ENCODE results near the gene ZFYVE26.
"Not testable (repeated sequence)": the region's sequence is repeated elsewhere in the genome, so short reads cannot be mapped to it uniquely, and the experiment has no call there.

The ZFYVE26 gene

DNA sequence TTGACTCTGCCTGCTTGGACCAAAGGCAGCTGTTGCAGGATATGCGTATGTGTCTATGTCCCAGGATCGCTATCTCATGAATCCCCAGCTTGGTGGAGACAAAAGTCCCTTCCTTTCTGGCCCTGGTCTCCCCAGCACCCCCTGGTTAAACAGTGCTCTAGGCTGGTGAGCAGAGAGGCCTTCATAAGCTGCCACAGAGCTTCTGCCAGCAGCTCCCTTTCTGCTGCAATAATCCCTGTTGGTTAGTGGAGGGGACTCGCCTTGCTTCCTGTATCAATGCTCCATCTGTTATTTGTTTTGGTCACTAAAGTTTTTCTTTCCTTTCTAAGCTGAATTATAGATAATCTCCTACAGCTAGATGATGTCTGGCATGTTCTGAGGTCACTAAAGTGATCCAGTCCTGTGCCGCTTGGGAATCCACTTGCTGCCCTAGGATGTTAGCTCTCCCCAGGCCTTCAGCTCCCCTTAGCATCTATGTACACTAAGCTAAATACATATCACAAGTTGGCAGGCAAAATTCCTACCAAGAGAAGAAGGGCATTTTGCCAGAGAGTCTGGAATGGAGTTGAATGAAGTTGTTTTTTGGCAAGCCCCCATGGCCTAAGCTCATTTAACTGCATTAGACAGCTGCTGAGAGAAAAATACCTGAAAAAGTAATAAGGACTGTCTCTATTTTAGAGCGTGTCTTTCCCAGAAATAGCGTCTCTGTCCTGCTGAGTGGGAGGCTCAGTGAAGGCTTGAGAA lies 66.9 kb downstream of the ZFYVE26 start:
- no peak for DNase-seq

GRCh38 chr14:67748312-67748711 lies 68.1 kb downstream of the ZFYVE26 start:
- no peak for DNase-seq

GRCh38 chr14:67746927-67747326 lies 69.5 kb downstream of the ZFYVE26 start:
- no peak for DNase-seq

GRCh38 chr14:67744046-67744445 lies 72.3 kb downstream of the ZFYVE26 start:
- DNase-seq, result no peak

DNA sequence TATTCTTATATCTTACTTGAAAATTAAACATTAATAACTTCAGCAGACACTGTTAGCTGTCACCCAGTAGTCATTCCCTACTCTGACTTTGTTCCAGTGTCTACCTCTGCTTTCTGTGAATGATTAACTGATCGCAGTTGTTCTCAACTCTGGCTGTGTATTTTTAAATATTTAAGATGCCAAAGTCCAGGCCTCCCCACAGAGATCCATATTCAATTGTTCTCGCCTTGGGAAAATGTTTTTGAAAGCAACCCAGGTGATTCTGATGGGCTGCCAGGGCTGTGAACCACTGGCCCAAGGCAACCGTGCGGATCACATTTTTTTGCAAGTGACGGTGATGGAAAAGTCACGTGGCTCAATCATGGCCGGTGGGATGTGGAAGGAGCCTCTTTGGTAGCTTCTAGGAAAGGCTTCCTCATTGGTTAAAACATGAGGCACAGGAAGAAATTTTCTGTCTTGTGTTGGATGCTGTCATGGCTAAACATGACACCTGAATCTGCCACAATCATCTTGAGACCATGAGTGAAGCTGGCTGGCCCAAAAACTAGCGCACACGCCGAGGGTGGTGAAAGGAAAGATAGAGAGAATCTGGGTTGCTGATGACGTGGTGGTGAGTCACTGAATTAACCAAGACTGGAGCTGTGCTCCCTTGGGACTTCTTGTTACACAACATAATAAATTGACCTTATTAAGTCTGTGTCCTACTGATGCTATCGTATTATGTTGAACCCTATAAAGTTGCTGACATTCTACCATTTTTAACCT lies 77.5 kb downstream of the ZFYVE26 start:
- no peak for DNase-seq

GRCh38 chr14:67736771-67737170 lies 79.6 kb downstream of the ZFYVE26 start:
- no peak for DNase-seq

GRCh38 chr14:67735336-67736147 lies 80.8 kb downstream of the ZFYVE26 start:
- DNase-seq, result no peak

- no peak for DNase-seq
Measured at GRCh38 chr14:67734675-67735074, 81.7 kb downstream of the ZFYVE26 start.

GRCh38 chr14:67733616-67734015 lies 82.8 kb downstream of the ZFYVE26 start:
- no peak for DNase-seq

GRCh38 chr14:67729072-67729885 lies 87.1 kb downstream of the ZFYVE26 start:
- no peak for DNase-seq

DNA sequence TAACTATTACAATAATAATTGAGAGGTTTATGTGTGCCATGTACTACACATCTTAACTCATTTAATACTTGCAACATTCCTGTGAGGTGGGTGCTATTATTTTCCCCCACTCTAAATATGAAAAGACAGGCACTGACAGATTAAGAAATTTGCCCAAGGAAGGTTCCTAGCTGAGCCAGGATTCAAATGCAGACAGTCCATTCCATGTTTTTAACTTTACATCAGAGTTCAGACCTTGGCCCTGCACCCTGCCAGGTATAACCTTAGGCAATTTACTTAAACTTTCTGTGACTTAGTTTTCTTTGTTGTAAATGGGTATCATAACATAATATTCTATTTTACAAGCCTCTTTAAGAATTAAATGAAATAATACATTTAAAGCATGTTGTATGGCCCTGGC lies 88.1 kb downstream of the ZFYVE26 start:
- no peak for DNase-seq

- DNase-seq, result no peak
Measured at GRCh38 chr14:67727361-67727760, 89.0 kb downstream of the ZFYVE26 start.

DNA sequence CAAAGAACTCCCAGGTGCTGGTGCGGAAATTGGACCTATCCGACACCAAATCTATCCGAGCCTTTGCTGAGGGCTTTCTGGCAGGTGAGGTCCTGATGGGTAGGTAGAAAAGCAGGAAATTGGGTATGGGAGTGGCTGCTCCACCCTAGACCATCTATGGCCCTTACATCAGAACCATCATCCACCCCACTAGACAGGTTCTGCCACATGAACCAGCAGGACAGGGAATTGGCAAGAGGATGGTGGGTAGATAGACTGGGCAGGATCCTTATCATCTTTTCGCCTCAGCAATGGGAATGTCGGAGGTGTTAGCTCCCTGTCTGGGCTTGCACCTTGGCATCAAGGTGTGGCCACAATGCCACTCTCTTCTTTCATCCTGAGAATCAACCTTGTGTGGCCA lies 91.2 kb downstream of the ZFYVE26 start:
- DNase-seq, result no peak

- peak; percentile 27 for DNase-seq
Measured at GRCh38 chr14:67722293-67722692, 94.1 kb downstream of the ZFYVE26 start.

DNA sequence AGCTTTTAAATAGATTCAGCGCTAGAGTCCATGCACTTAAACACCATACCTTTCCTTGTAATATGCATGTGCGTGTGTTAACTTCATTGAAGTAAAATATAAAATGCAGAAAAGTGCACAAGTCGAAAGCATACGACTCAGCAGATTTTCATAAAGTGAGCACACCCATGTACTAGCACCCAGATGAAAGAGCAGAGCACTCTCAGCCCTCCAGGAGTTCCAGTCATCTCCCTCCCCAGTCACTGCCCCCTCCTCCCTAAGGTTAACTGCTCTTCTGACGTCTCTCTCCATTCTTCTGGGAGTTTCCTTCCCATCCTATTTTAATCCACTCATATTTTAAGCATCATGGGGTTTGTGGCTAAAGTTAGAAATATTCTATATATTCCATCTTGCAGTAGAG lies 94.5 kb downstream of the ZFYVE26 start:
- no peak for DNase-seq

GRCh38 chr14:67719866-67720265 lies 96.5 kb downstream of the ZFYVE26 start:
- DNase-seq, result no peak

- not testable (repeated sequence) for DNase-seq
Measured at GRCh38 chr14:67719385-67719784, 97.0 kb downstream of the ZFYVE26 start.

- DNase-seq, result no peak
Measured at GRCh38 chr14:67718265-67718664, 98.1 kb downstream of the ZFYVE26 start.

- DNase-seq, result no peak
Measured at GRCh38 chr14:67717048-67717447, 99.3 kb downstream of the ZFYVE26 start.

DNA sequence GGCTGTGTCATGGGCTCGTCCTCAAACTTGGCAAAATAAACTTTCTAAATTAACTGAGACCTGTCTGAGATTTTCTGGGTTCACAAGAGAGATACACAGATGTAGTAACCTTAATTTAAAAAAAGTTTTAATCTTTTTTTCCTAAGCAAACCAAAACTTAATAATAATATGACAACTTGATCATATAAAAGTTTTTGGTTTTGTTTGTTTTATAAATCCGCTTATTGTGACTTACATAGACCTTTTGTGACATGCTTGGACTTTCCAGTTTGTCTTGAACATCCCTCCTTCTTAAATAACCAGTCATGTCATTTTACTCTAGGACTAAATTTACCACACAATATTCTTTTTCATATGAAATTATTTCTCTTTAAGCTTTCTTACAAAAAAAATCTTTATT lies 106.2 kb downstream of the ZFYVE26 start:
- DNase-seq, result no peak

DNA sequence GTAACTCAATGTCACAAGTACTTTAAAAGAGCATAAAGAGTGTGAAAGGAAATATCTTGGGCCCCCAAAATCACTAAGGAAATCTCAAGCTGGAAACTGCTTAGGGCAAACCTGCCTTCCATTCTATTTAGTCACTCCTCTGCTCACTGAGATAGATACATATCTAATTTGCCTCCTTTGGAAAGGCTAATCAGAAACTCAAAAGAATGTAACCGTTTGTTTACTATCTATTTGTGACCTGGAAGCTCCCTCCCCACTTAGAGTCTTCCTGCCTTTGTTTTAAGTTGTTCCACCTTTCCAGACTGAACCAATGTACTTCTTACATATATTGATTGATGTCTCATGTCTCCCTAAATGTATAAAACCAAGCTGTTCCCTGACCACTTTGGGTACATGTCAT lies 106.6 kb downstream of the ZFYVE26 start:
- not testable (repeated sequence) for DNase-seq

- DNase-seq, result not testable (repeated sequence)
Measured at GRCh38 chr14:67709346-67709745, 107.0 kb downstream of the ZFYVE26 start.

DNA sequence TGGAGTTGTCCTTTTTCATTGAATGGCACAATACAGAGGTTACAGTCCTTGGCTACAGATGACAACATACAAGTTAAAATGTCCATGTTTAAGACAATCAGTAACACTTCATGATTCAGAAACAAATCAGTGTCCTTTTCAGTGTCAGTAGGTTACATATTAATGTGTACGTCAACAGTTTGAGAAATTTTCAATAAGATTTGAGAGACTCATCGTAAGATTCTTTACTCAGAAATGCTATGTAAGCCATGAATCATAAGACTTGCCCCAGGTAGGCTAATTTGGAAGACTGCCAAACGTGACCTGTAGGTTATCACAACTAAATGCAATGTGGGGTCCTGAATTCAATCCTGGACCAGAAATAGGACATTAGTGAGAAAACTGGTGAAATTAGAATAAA lies 111.2 kb downstream of the ZFYVE26 start:
- DNase-seq, result no peak
